ENCODE measurements around the gene NAALADL2. TPM values are rescaled to one million over a fixed set of nuclear protein-coding genes. Genes with fewer than 3 reads are reported as not detected.

NAALADL2 gene
- total RNA-seq, 1 experiment from 2014 or later, result 1.6 TPM

- Histone ChIP-seq H3K4me1 (ENCODE audit: insufficient read depth, low read length) (no peaks in the 10 kb centered on the region), H3K9ac (ENCODE audit: extremely low read depth, insufficient read length, low read length) (no peak overlapping the region), H4K20me1 (ENCODE audit: control insufficient read depth, insufficient read depth, insufficient read length) (no peaks in the 10 kb centered on the region), H3K27me3 (ENCODE audit: insufficient read depth, low read length) (no peaks in the 10 kb centered on the region), H2BK120ac (ENCODE audit: low read depth, low read length, poor library complexity, severe bottlenecking) (no peak overlapping the region), H2BK5ac (ENCODE audit: insufficient read length, low read length) (no peak overlapping the region), H2BK12ac (ENCODE audit: insufficient read length, low read depth, low read length) (no peak overlapping the region), H2BK20ac (ENCODE audit: low read depth, low read length, poor library complexity, severe bottlenecking) (no peak overlapping the region), H3K27ac (ENCODE audit: insufficient read length, low read depth, low read length) (no peak overlapping the region), H3K23ac (ENCODE audit: insufficient read length, low read depth, low read length) (no peak overlapping the region), H2AK5ac (ENCODE audit: insufficient read length, low read length) (no peak overlapping the region), H4K8ac (replicated peaks; ENCODE audit: insufficient read length, low read depth, low read length) (no peak overlapping the region), H4K5ac (ENCODE audit: insufficient read length, low read depth, low read length) (no peak overlapping the region), H2BK15ac (ENCODE audit: low read depth, low read length) (no peak overlapping the region), H4K91ac (ENCODE audit: insufficient read length, low read depth, low read length) (no peak overlapping the region), H3K56ac (ENCODE audit: insufficient read length, low read depth, low read length) (no peak overlapping the region), H3K14ac (ENCODE audit: insufficient read depth, low read length) (no peak overlapping the region), H3K23me2 (ENCODE audit: insufficient read length, low read depth, low read length, poor library complexity, severe bottlenecking) (no peaks in the 10 kb centered on the region), H3K9me3 (ENCODE audit: control insufficient read depth, low read depth, low read length) (no peaks in the 10 kb centered on the region), H3K79me1 (ENCODE audit: insufficient read depth, low read depth, low read length, poor library complexity, severe bottlenecking) (no peaks in the 10 kb centered on the region), H3K4ac (ENCODE audit: low read depth, low read length) (no peak overlapping the region), H3T11ph (ENCODE audit: low read length) (no peak overlapping the region), H2AFZ (ENCODE audit: low read length) (no peak overlapping the region), H3K18ac (ENCODE audit: insufficient read length, low read depth, low read length) (no peak overlapping the region), H3K79me2 (ENCODE audit: insufficient read depth, low read length) (no peaks in the 10 kb centered on the region), H3K4me2 (ENCODE audit: insufficient read depth, insufficient read length, low read length) (no peak overlapping the region)
- no peaks in the 10 kb centered on the region for H3K27me3 Mint-ChIP-seq (ENCODE audit: low read depth)
- H3K4me1 Mint-ChIP-seq, result no peaks in the 10 kb centered on the region
- no peak overlapping the region for H3K27ac Mint-ChIP-seq
- peaks cover 0 to 6% (median 0%) of the 10 kb centered on the region in 3 experiments; a peak in 2 of 7 replicates for H3K36me3 Mint-ChIP-seq (ENCODE audit: insufficient read depth in 1 of 3, low read depth in 3 of 3)
- no peak for DNase-seq
- TF ChIP-seq, protein P1, sequence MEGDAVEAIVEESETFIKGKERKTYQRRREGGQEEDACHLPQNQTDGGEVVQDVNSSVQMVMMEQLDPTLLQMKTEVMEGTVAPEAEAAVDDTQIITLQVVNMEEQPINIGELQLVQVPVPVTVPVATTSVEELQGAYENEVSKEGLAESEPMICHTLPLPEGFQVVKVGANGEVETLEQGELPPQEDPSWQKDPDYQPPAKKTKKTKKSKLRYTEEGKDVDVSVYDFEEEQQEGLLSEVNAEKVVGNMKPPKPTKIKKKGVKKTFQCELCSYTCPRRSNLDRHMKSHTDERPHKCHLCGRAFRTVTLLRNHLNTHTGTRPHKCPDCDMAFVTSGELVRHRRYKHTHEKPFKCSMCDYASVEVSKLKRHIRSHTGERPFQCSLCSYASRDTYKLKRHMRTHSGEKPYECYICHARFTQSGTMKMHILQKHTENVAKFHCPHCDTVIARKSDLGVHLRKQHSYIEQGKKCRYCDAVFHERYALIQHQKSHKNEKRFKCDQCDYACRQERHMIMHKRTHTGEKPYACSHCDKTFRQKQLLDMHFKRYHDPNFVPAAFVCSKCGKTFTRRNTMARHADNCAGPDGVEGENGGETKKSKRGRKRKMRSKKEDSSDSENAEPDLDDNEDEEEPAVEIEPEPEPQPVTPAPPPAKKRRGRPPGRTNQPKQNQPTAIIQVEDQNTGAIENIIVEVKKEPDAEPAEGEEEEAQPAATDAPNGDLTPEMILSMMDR (conservative IDR thresholded peaks at IDR 0.05), result no peak
- no CpG with 5 or more reads among the region's 3 CpGs for WGBS (ENCODE audit: extremely low coverage, insufficient read length, low lambda C conversion rate)
- peaks cover 0 to 8% of the 10 kb centered on the region in 2 experiments; a peak in 3 of 5 replicates for H3K9me3 Mint-ChIP-seq
- H3K4me3 Mint-ChIP-seq, result no peak overlapping the region
Measured at GRCh38 chr3:175192536-175192935, 333.4 kb downstream of the NAALADL2 start.

Measured in H9 (cell line).